AG08395 (cell line): ENCODE results near the gene CGA.
"Not testable (repeated sequence)": the region's sequence is repeated elsewhere in the genome, so short reads cannot be mapped to it uniquely, and the experiment has no call there.

Source experiments
- DNase-seq: peaks from one replicate; pipeline ENCODE4 v3.0.0; 2012; ENCODE audit warnings: mixed read lengths, low spot score

The CGA gene

DNA sequence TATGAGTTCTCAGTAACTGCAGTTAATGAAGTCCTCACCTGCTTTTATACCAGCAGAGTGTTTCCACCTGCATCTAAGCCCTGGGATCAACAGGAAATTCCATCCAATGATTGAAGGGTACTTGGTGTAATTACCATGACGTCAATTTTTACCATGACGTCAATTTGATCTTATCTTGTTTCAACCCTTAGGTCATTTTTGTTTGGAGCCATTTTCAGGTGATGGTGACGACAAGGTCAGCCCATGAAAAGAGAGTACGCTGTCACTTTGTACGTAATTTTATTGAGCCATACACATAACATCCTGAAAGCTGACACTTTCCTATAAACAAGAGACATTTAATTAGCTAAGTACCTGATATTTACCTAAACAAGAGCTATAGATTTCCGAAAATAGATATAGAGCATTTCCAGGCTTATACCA, at the start of gene CGA:
Gene CGA, minus strand, starts transcription at position 20 of the 423 bp plus-strand sequence. CDS start 6,906 bp downstream, outside the sequence.
- DNase-seq, result no peak

DNA sequence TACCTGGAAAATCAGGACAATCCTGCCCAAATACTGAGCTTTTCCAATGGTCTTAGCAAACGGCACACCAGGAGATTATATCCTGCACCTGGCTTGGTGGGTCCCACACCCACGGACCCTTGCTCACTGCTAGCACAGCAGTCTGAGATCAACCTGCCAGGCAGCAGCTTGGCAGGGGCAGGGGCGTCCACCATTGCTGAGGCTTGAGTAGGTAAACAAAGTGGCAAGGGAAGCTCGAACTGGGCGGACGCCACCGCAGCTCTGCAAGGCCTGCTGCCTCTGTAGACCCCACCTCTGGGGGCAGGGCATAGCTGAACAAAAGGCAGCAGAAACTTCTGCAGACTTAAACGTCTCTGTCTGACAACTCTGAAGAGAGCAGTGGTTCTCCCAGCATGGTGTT, 45.0 kb upstream of the CGA start:
- DNase-seq, result not testable (repeated sequence)

GRCh38 chr6:87139236-87139635, 44.3 kb upstream of the CGA start:
- peak; percentile 63 for DNase-seq

- no peak for DNase-seq
These were observed 42.1 kb upstream of the CGA start for GRCh38 chr6:87136963-87137362.

GRCh38 chr6:87127737-87128136, 32.8 kb upstream of the CGA start:
- DNase-seq, result no peak

DNA sequence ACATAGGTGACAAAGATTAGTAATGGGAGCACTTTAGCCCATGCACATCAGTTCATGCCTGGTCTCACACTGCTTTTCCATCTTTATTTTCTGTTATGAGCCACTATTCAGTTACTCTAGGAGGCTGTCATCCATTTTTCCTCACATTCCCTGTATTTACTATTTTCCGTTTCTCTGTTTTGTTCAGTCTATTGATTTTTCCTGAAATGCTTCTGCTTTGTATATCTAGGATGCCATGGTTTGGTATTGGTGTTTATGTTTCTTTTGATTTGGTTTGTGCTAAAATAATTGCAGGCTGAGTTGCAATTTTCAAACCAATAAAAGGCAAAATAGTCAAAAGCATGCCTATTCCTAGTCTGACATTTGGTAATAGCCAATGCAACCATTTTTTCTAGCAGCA, 31.6 kb upstream of the CGA start:
- no peak for DNase-seq

DNA sequence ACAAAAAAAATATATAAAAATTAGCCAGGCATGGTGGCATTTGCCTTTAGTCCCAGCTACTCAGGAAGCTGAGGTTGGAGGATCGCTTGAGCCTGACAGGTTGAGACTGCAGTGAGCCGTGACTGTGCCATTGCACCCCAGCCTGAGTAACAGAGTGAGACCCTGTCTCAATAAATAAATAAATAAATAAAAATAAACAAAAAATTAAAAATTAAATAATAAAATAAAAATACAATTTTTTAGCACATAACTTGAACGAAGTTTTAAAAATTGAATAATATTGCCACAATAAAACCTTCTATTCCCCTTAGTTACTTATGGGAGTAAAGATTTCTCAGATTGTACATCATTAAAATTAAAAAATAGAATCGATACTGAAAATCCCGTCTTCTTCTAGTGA, 29.2 kb upstream of the CGA start:
- DNase-seq, result no peak

DNA sequence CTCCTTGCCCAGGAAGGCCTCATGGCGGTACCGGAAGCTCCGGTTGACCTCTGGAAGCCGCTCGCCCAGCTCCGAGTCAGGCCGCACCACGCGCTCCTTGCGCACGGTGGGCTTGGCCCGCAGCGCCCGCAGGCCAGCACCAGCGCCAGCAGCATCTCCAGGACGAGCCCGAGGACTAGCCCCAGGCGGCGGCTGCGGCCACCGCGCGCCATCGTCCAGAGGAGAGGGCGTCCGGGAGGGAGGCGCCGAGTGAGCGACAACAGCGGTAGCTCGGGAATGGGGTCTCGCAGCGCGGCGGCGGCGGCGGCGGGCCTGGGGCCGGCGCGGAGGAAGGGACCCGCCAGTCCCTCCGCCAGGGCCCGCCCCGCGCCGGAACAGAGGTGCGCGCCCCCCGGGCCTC, 27.6 kb upstream of the CGA start:
- no peak for DNase-seq

DNA sequence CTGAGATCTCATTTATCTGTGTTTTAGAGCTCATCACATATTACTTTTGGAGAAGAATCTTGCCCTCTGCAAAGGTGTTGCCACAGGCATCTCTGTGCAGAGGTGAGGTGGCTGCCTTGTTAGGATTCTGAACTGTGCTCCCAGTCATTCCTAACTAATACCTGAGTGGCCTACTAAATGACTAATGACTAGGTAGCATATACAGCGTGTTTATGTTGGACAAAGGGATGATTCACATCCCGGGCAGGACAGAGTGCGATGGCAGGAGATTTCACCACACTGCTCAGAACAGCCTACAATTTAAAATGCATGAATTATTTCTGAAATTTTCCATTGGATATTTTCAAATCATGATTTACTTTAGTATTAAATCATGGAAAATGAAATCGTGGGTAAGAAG, 23.1 kb upstream of the CGA start:
- DNase-seq, result no peak

- no peak for DNase-seq
These were observed 22.0 kb upstream of the CGA start for GRCh38 chr6:87116922-87117321.

GRCh38 chr6:87115402-87116135, 20.7 kb upstream of the CGA start:
- DNase-seq, result no peak

GRCh38 chr6:87110636-87111035, 15.7 kb upstream of the CGA start:
- DNase-seq, result no peak

DNA sequence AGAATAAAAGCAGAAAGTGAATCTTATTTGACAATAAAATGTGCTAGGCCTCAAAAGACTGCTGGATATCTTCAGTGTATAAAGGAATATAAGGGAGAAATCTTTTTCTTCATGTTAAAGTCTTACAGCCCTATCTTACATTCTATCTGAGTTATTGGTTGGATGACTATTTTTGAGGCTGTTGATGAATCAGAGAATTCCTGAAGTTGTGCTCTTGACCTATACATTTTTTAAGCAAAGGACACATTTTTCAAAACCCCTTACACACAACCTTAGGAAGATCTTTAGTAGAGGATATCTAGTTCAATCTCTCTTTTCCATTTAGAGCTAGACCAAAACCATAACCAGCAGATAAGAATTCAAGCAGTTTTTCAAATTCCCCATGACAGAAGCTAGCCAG, 10.9 kb upstream of the CGA start:
- no peak for DNase-seq

- no peak for DNase-seq
These were observed 9.8 kb upstream of the CGA start for GRCh38 chr6:87104667-87105066.

DNA sequence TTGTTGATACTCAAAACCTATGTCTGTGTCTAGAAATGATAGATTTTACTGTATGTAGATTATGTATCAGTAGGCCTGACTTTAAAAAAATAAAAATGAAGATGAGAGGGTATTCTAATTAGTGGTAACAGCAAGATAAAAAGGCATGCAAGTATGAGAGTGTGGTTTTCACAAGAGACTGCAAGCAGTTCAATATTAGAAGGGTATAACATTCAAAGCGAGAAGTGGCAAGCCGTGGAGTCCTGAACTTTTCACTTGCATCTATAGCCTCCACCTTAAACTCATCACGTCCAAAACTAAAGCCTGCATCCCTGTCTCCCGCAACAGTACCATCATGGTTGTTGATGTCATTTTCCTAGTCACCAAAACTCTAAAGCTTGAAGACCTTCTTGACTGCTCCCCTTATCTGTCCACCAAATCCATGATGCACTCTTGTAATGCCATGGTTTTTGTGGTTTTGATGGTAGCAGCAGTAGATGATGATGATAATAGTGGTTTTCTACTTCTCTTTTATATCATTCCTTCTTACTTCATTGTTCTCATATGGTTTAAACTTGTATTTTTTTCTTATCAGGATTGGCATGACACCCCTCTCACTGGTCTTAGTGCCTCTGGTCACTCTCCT, 9.2 kb upstream of the CGA start:
- no peak for DNase-seq

- DNase-seq, result no peak
These were observed 7.3 kb upstream of the CGA start for GRCh38 chr6:87102151-87102621.

- DNase-seq, result no peak
These were observed 6.2 kb upstream of the CGA start for GRCh38 chr6:87101067-87101466.

GRCh38 chr6:87100216-87100615, 5.3 kb upstream of the CGA start:
- DNase-seq, result no peak

DNA sequence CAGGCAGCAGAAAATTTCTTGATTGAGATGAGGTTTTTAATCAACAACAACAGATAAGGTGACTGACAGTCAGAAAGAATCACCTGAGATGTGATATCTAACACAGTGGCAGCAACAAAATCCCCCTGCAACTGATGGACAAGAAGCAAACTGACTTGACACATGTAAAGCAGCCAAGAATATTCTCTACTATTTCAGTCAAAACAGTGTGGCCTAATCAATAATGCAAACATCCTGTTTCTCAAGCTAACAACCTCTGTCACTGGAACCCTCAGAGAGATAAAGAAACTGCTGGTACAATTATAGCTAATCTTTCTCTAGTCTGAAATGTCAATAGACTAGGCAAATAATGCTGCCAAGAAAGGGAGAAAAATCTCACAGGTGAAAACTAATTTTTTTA, 4.6 kb upstream of the CGA start:
- DNase-seq, result no peak

DNA sequence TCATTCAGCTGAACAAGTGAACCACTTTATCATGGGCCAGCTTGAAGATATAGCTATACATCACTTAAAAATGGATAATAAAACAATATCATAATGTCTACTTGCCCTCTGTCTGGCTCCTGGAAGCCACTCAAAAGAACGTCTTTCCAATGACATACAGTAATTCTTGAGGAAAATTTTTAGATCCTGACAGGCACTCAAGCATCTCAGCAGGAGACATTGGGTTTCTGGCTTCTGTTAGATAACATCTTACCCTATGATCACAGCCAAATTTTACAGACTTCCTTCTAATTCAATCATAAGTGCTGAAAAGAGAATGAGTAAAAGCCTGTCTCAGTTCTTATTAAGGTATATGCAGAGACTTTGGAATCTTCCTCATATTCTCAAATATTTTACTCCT, 330 bp downstream of the CGA start:
- DNase-seq, result no peak

- no peak for DNase-seq
These were observed 1.3 kb downstream of the CGA start for GRCh38 chr6:87093651-87094050.

DNA sequence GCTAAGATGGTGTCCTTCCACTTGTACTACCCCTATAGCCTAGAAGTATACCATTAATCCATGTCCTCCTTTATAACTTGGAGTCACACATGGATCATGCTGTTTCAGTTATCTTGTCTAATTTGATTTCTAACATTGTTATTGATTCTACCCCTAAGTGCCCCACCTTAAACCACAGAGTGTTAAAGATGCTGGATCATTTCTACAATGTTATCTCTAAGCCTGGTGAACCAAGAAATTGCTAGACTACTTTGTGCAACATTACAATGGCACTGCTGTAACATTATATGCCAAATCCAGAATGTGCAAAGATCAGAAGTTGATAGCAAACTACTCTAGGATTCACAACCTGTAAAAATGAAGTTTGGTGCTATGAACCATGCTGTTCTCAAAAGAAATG, 1.7 kb downstream of the CGA start:
- DNase-seq, result no peak

- DNase-seq, result no peak
These were observed 2.5 kb downstream of the CGA start for GRCh38 chr6:87092435-87092834.

GRCh38 chr6:87089135-87089534, 5.8 kb downstream of the CGA start:
- no peak for DNase-seq
